PC-9 (cell line): ENCODE measurements around the gene HHATL.

Experiments used
- CTCF ChIP-seq: fragments of 200-600 bp; sonication (generic); conservative IDR thresholded peaks from 2 replicates; pipeline ENCODE4 v1.6.1; 2017; ENCODE audit warnings: mixed run types, antibody characterized with exemption, mild to moderate bottlenecking, moderate library complexity
- EZH2 ChIP-seq: fragments of 200-600 bp; sonication (generic); IDR thresholded peaks from 2 replicates; pipeline ENCODE4 v1.8.0; 2017; ENCODE audit warnings: antibody characterized with exemption, low read depth

GRCh38 chr3:42745291-42745745 is 42.7 kb upstream of the HHATL start:
- TF ChIP-seq EZH2 (no peak), CTCF (no peak)
